Activated CD4-positive, alpha-beta T cell treated with anti-CD3 and anti-CD28 coated beads for 36 hours (primary cell): ENCODE measurements around the gene DEPDC5. TPM values are rescaled to one million over a fixed set of nuclear protein-coding genes. Genes with fewer than 3 reads are reported as not detected.

Source experiments
- ATAC-seq: fragments of 200-7000 bp; cut with Tn5 transposase; one replicate; pipeline ENCODE4 v1.10.0; 2021; ENCODE audit warnings: mild to moderate bottlenecking, moderate library complexity
- CTCF ChIA-PET: fragments of 350-600 bp; sonication (Branson Sonifier 250); formaldehyde crosslinking; loops from one replicate; lab custom pipeline; 2021; ENCODE audit warnings: antibody characterized with exemption; lab: Charles Lee
- POLR2A ChIA-PET: fragments of 350-600 bp; sonication (Branson Sonifier 250); formaldehyde crosslinking; loops from one replicate; lab custom pipeline; 2021; ENCODE audit warnings: antibody characterized with exemption, inconsistent platforms; lab: Charles Lee
- DNase-seq: peaks from one replicate; pipeline ENCODE4 v3.0.0-alpha.2; 2020
- H3K27ac Mint-ChIP-seq: one replicate; pipeline ENCODE4 v1.8.0; 2021; ENCODE audit warnings: mixed read lengths
- H3K27me3 Mint-ChIP-seq: one replicate; pipeline ENCODE4 v1.8.0; 2021; ENCODE audit warnings: mixed read lengths
- H3K36me3 Mint-ChIP-seq: one replicate; pipeline ENCODE4 v1.8.0; 2021; ENCODE audit warnings: low read depth, mixed read lengths
- H3K4me1 Mint-ChIP-seq: one replicate; pipeline ENCODE4 v1.8.0; 2021; ENCODE audit warnings: mixed read lengths
- H3K4me3 Mint-ChIP-seq: one replicate; pipeline ENCODE4 v1.8.0; 2021; ENCODE audit warnings: mild to moderate bottlenecking, moderate library complexity, mixed read lengths
- H3K9me3 Mint-ChIP-seq: one replicate; pipeline ENCODE4 v1.8.0; 2021; ENCODE audit warnings: low read depth, mixed read lengths
- intact Hi-C, 2 experiments: fragments of 100-400 bp; cut with DNase I in 1 of 2; cut with micrococcal nuclease in 1 of 2; formaldehyde crosslinking; loops; one replicate each; pipeline versions ENCODE4 v1.14.2 to v1.15.1; 2022 to 2024; cut with DNase I, micrococcal nuclease
- total RNA-seq, 2 experiments: library from RNA; stranded (reverse); gene quantifications; one replicate each; pipeline ENCODE4 v1.2.3, GENCODE V29; 2021

Gene DEPDC5
- total RNA-seq, 2 experiments from 2014 or later, result 35.3 to 47.1 TPM

GRCh38 chr22:31895411-31896123, 141.7 kb downstream of the DEPDC5 start:
- Mint-ChIP-seq H3K4me1 (no peaks in the 10 kb centered on the region), H3K9me3 (no peaks in the 10 kb centered on the region), H3K27ac (peak overlapping the region; percentile 6), H3K36me3 (peaks cover 13% of the 10 kb centered on the region), H3K4me3 (no peak overlapping the region), H3K27me3 (no peaks in the 10 kb centered on the region)
- DNase-seq (no peak), ATAC-seq (no peak)
- intact Hi-C loops, result no loop called here
- ChIA-PET CTCF (interaction anchor here (1.0 to 1.1 kb wide), 2 partner anchors 9 to 75 kb away, joined by 3 to 5 read pairs; no protein-coding TSS in a partner anchor), POLR2A (no interaction called here)

- POLR2A ChIA-PET, result no interaction called here
- Mint-ChIP-seq H3K4me3 (no peak overlapping the region), H3K4me1 (no peaks in the 10 kb centered on the region), H3K27me3 (no peaks in the 10 kb centered on the region), H3K27ac (no peak overlapping the region), H3K36me3 (peaks cover 15% of the 10 kb centered on the region), H3K9me3 (no peaks in the 10 kb centered on the region)
- intact Hi-C loops, result no loop called here
- DNase-seq (no peak), ATAC-seq (no peak)
- CTCF ChIA-PET, result interaction anchor here (0.6 kb wide), 1 partner anchor 1141 kb away, joined by 3 read pairs; no protein-coding TSS in a partner anchor
These were observed 142.7 kb downstream of the DEPDC5 start for GRCh38 chr22:31896472-31896871.

- Mint-ChIP-seq H3K4me1 (no peaks in the 10 kb centered on the region), H3K27ac (no peak overlapping the region), H3K4me3 (no peak overlapping the region), H3K27me3 (no peaks in the 10 kb centered on the region), H3K36me3 (peaks cover 13% of the 10 kb centered on the region), H3K9me3 (no peaks in the 10 kb centered on the region)
- intact Hi-C loops, result no loop called here
- ATAC-seq (no peak), DNase-seq (no peak)
- CTCF ChIA-PET, result interaction anchor here (0.8 kb wide), 1 partner anchor 715 kb away, joined by 3 read pairs; no protein-coding TSS in a partner anchor
- POLR2A ChIA-PET, result no interaction called here
These were observed 144.3 kb downstream of the DEPDC5 start for GRCh38 chr22:31897842-31898805.

GRCh38 chr22:31898926-31899325, 145.1 kb downstream of the DEPDC5 start:
- Mint-ChIP-seq H3K27me3 (no peaks in the 10 kb centered on the region), H3K36me3 (peaks cover 13% of the 10 kb centered on the region), H3K9me3 (no peaks in the 10 kb centered on the region), H3K27ac (no peak overlapping the region), H3K4me3 (no peak overlapping the region), H3K4me1 (no peaks in the 10 kb centered on the region)
- CTCF ChIA-PET, result interaction anchor here (0.8 kb wide), 1 partner anchor 715 kb away, joined by 3 read pairs; no protein-coding TSS in a partner anchor
- POLR2A ChIA-PET, result no interaction called here
- ATAC-seq (no peak), DNase-seq (no peak)
- intact Hi-C loops, result no loop called here

- DNase-seq (no peak), ATAC-seq (no peak)
- Mint-ChIP-seq H3K4me3 (no peak overlapping the region), H3K4me1 (no peaks in the 10 kb centered on the region), H3K27ac (no peak overlapping the region), H3K27me3 (no peaks in the 10 kb centered on the region), H3K9me3 (no peaks in the 10 kb centered on the region), H3K36me3 (peaks cover 15% of the 10 kb centered on the region)
- intact Hi-C loops, result no loop called here
- ChIA-PET CTCF (interaction anchor here (1.0 kb wide), 1 partner anchor 11 kb away, joined by 3 read pairs; no protein-coding TSS in a partner anchor), POLR2A (no interaction called here)
These were observed 145.8 kb downstream of the DEPDC5 start for GRCh38 chr22:31899669-31900068.

GRCh38 chr22:31901388-31902137, 147.7 kb downstream of the DEPDC5 start:
- Mint-ChIP-seq H3K9me3 (no peaks in the 10 kb centered on the region), H3K27ac (no peak overlapping the region), H3K4me1 (no peaks in the 10 kb centered on the region), H3K4me3 (no peak overlapping the region), H3K36me3 (peaks cover 11% of the 10 kb centered on the region), H3K27me3 (no peaks in the 10 kb centered on the region)
- intact Hi-C loops, result no loop called here
- ATAC-seq (no peak), DNase-seq (no peak)
- ChIA-PET CTCF (interaction anchor here (0.5 kb wide), 2 partner anchors 15 to 721 kb away, joined by 3 read pairs; no protein-coding TSS in a partner anchor), POLR2A (no interaction called here)

- ChIA-PET POLR2A (no interaction called here), CTCF (interaction anchor here (1.0 kb wide), 1 partner anchor 9 kb away, joined by 3 read pairs; no protein-coding TSS in a partner anchor)
- DNase-seq (no peak), ATAC-seq (no peak)
- Mint-ChIP-seq H3K4me1 (no peaks in the 10 kb centered on the region), H3K4me3 (no peak overlapping the region), H3K27ac (no peak overlapping the region), H3K36me3 (peaks cover 20% of the 10 kb centered on the region), H3K27me3 (no peaks in the 10 kb centered on the region), H3K9me3 (no peaks in the 10 kb centered on the region)
- intact Hi-C loops, result no loop called here
These were observed 150.8 kb downstream of the DEPDC5 start for GRCh38 chr22:31904651-31905050.

GRCh38 chr22:31905356-31905755, 151.5 kb downstream of the DEPDC5 start:
- ATAC-seq, result no peak
- DNase-seq, result no peak
- H3K27ac Mint-ChIP-seq, result no peak overlapping the region
- intact Hi-C loops, result no loop called here
- H3K9me3 Mint-ChIP-seq, result no peaks in the 10 kb centered on the region
- ChIA-PET POLR2A (no interaction called here), CTCF (no interaction called here)
- no peaks in the 10 kb centered on the region for H3K27me3 Mint-ChIP-seq
- no peaks in the 10 kb centered on the region for H3K4me1 Mint-ChIP-seq
- peaks cover 24% of the 10 kb centered on the region for H3K36me3 Mint-ChIP-seq
- H3K4me3 Mint-ChIP-seq, result no peak overlapping the region

- H3K4me1 Mint-ChIP-seq, result no peaks in the 10 kb centered on the region
- intact Hi-C loops, result no loop called here
- no peak overlapping the region for H3K4me3 Mint-ChIP-seq
- H3K9me3 Mint-ChIP-seq, result no peaks in the 10 kb centered on the region
- peaks cover 25% of the 10 kb centered on the region for H3K36me3 Mint-ChIP-seq
- ChIA-PET CTCF (no interaction called here), POLR2A (no interaction called here)
- no peak overlapping the region for H3K27ac Mint-ChIP-seq
- DNase-seq (no peak), ATAC-seq (no peak)
- no peaks in the 10 kb centered on the region for H3K27me3 Mint-ChIP-seq
These were observed 152.3 kb downstream of the DEPDC5 start for GRCh38 chr22:31906086-31906485.

GRCh38 chr22:31906569-31906968, 152.8 kb downstream of the DEPDC5 start:
- no peak for ATAC-seq
- no peaks in the 10 kb centered on the region for H3K27me3 Mint-ChIP-seq
- H3K9me3 Mint-ChIP-seq, result no peaks in the 10 kb centered on the region
- H3K36me3 Mint-ChIP-seq, result peaks cover 24% of the 10 kb centered on the region
- intact Hi-C loops, result no loop called here
- DNase-seq, result no peak
- POLR2A ChIA-PET, result no interaction called here
- H3K4me3 Mint-ChIP-seq, result no peak overlapping the region
- no peak overlapping the region for H3K27ac Mint-ChIP-seq
- no peaks in the 10 kb centered on the region for H3K4me1 Mint-ChIP-seq
- CTCF ChIA-PET, result no interaction called here

GRCh38 chr22:31909977-31910376, 156.2 kb downstream of the DEPDC5 start:
- Mint-ChIP-seq H3K4me1 (no peaks in the 10 kb centered on the region), H3K27me3 (no peaks in the 10 kb centered on the region), H3K36me3 (peaks cover 19% of the 10 kb centered on the region), H3K9me3 (no peaks in the 10 kb centered on the region), H3K4me3 (no peak overlapping the region), H3K27ac (no peak overlapping the region)
- intact Hi-C loops, result no loop called here
- no peak for DNase-seq
- ChIA-PET POLR2A (no interaction called here), CTCF (no interaction called here)
- ATAC-seq, result no peak
